Activated naive CD8-positive, alpha-beta T cell treated with anti-CD3 and anti-CD28 coated beads for 36 hours (primary cell): ENCODE data around the gene CMTM4. TPM values are rescaled to one million over a fixed set of nuclear protein-coding genes. Genes with fewer than 3 reads are reported as not detected.
A peak's percentile ranks its signal among the peaks of the same experiment; 100 is the strongest.

Experiments
- DNase-seq: peaks from one replicate; pipeline ENCODE4 v3.0.0; 2021
- H3K27ac Mint-ChIP-seq: one replicate; pipeline ENCODE4 v1.8.0; 2022; ENCODE audit warnings: mild to moderate bottlenecking, moderate library complexity, mixed read lengths
- H3K27me3 Mint-ChIP-seq: one replicate; pipeline ENCODE4 v1.8.0; 2022; ENCODE audit warnings: mild to moderate bottlenecking, mixed read lengths
- H3K36me3 Mint-ChIP-seq: one replicate; pipeline ENCODE4 v1.8.0; 2021; ENCODE audit warnings: mild to moderate bottlenecking, mixed read lengths
- H3K4me1 Mint-ChIP-seq: one replicate; pipeline ENCODE4 v1.8.0; 2021; ENCODE audit warnings: mixed read lengths
- H3K4me3 Mint-ChIP-seq: one replicate; pipeline ENCODE4 v1.8.0; 2022; ENCODE audit warnings: mild to moderate bottlenecking, moderate library complexity, mixed read lengths
- H3K9me3 Mint-ChIP-seq: one replicate; pipeline ENCODE4 v1.8.0; 2022; ENCODE audit warnings: mixed read lengths
- total RNA-seq, 2 experiments: library from RNA; stranded (reverse); gene quantifications; one replicate each; pipeline ENCODE4 v1.2.3, GENCODE V29; 2021

Gene CMTM4
- total RNA-seq = 1 to 10 TPM; 2.4 to 2.8 TPM

DNA sequence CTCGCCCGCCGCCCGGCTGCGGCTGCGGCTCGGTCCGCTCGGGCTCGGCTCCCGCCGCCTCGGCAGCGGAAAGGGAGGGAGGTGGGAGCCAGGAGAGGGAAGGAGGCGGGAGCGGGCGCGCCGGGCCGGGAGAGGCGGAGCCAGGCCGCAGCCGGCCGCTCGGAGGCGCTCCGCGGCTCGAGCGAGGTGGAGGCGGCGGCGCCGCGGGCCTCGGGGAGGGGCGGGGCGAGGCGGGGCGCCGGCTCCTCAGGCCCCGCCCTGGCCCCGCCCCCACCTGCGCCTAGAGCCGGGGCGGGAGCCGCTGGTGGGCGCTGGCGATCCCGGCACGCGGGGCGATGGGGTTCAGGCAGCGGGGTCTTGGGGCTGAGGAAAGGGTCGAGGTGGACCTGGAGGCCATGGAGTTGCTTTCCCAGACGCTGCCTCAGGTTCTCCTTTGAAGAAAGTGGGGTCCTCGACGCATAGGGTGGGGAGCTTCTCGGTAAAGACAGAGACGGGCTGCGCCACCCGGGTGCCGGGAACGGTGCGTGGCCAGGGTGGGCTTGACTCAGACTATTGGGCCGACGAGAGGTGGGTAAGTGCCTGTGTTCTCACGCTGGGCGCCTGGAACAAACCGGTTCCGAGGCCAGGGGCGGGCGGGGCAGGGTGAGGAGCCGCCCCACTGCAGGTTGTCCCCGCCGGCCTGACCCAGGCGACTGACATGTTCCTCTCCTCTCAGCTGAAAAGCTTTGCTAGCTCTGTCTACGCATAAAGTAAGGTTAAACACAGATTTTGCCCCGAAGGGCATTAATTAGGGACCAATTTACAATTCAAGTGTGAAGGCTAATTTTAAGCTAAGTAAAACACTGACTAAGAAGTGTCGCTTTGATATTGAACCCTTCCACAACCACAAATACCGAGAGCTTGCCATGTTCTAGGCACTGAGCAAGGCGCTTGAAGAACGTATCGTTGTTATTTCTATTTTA lies at the start of gene CMTM4:
CMTM4 (minus strand) TSS at position 75 of the 962 bp plus-strand sequence. CDS start 218 bp downstream, outside the sequence.
- no peak within 1 kb of the TSS for H3K27ac Mint-ChIP-seq

GRCh38 chr16:66746048-66746447 lies 49.5 kb upstream of the CMTM4 start:
- H3K27ac Mint-ChIP-seq = peak overlapping the region; percentile 10
- H3K4me1 Mint-ChIP-seq = peaks cover 34% of the 10 kb centered on the region
- no peaks in the 10 kb centered on the region for H3K9me3 Mint-ChIP-seq
- H3K4me3 Mint-ChIP-seq = no peak overlapping the region
- DNase-seq = no peak
- H3K36me3 Mint-ChIP-seq = peaks cover 20% of the 10 kb centered on the region
- H3K27me3 Mint-ChIP-seq = no peaks in the 10 kb centered on the region

More for the DNA sequence above, at the start of gene CMTM4:
- H3K36me3 Mint-ChIP-seq = peaks cover 1% of the 10 kb centered on the region
- peak within 1 kb of the TSS; percentile 76 for H3K4me3 Mint-ChIP-seq
- no peaks in the 10 kb centered on the region for H3K9me3 Mint-ChIP-seq
- peak; percentile 84 for DNase-seq
- peaks cover 15% of the 10 kb centered on the region for H3K4me1 Mint-ChIP-seq
- H3K27me3 Mint-ChIP-seq = peaks cover 37% of the 10 kb centered on the region

- no peak for DNase-seq
- Mint-ChIP-seq H3K4me1 (peaks cover 20% of the 10 kb centered on the region), H3K4me3 (no peak overlapping the region), H3K36me3 (peaks cover 9% of the 10 kb centered on the region), H3K27me3 (no peaks in the 10 kb centered on the region), H3K9me3 (no peaks in the 10 kb centered on the region), H3K27ac (peak overlapping the region; percentile 69)
These were observed 45.6 kb upstream of the CMTM4 start for GRCh38 chr16:66741950-66742808.

DNA sequence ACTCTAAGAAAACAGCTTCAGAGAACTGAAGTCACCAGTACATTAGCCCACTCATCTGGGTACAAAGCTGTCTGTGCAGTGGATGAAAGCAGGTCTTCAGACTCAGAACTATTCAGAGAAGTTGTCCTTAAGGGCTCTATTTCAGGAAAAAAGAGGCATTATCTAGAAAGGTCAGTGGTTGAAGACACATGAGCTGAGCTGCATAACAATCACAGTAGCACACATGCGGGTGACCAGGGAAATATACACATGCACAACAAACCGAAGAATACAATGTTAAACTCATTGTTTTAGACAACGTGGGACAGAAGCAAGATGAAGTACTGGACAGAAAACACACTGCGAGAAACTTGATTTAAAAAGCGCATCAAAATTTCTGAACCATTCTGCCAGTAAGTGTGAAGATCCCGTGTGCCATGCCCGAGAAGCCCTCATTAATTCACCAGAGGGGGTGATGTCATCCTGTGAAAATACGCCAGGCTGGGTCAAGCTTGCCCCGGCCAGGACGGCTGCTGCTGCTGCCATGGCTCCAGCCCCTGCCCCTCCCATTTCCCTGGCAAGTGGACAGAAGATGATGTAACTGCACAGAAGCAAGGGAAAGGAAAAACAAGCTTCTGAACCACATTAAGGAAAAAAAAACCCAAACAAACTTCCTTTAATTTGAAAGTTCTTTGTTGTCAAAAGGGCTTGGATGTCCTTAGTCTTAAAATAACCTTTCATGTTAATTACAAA lies 44.8 kb upstream of the CMTM4 start:
- H3K4me1 Mint-ChIP-seq = peaks cover 13% of the 10 kb centered on the region
- H3K27ac Mint-ChIP-seq = no peak overlapping the region
- no peaks in the 10 kb centered on the region for H3K27me3 Mint-ChIP-seq
- no peaks in the 10 kb centered on the region for H3K9me3 Mint-ChIP-seq
- no peak overlapping the region for H3K4me3 Mint-ChIP-seq
- H3K36me3 Mint-ChIP-seq = peaks cover 9% of the 10 kb centered on the region
- DNase-seq = no peak

DNA sequence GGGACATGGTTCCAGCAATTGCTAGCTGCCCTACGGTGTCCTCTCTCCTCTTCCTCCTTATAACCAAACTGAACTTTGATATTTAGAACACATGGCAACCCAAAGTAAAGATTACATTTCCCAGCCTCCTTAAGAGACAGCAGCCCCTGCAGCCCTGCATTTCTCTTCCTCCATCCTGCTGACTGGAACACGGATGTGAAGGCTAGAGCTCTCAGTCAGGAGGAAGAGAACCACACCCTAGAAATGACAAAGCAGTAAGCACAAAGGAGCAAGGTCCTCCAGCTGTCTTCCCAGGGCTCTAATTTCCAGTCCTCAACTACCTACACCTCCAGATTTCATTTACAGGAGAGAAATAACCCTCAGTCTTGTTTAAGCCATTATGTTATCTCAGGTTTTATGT lies 44.0 kb upstream of the CMTM4 start:
- Mint-ChIP-seq H3K36me3 (peaks cover 10% of the 10 kb centered on the region), H3K4me1 (peaks cover 9% of the 10 kb centered on the region), H3K4me3 (no peak overlapping the region), H3K9me3 (no peaks in the 10 kb centered on the region), H3K27ac (no peak overlapping the region), H3K27me3 (no peaks in the 10 kb centered on the region)
- no peak for DNase-seq

DNA sequence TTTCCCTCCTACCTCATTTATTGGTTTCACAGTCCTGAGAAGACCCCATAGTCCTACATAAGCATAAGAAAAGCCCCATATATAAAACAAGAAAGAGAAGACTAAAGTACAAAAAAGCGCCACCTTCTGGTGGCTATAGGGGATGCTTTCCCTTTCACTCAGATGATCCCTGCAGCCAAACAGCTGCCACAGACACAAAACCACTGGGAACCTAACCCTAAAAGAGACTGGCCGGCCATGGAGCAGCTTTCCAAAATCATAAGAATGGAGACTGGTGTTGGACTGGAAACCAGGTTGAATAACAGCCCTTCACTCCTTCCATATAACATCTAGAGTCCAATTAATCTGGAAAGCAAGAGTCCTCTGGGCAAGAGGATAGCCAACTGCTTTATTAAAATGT lies 43.5 kb upstream of the CMTM4 start:
- H3K4me3 Mint-ChIP-seq = no peak overlapping the region
- no peaks in the 10 kb centered on the region for H3K27me3 Mint-ChIP-seq
- peak; percentile 6 for DNase-seq
- peaks cover 10% of the 10 kb centered on the region for H3K36me3 Mint-ChIP-seq
- H3K4me1 Mint-ChIP-seq = peaks cover 9% of the 10 kb centered on the region
- H3K9me3 Mint-ChIP-seq = no peaks in the 10 kb centered on the region
- H3K27ac Mint-ChIP-seq = no peak overlapping the region

DNA sequence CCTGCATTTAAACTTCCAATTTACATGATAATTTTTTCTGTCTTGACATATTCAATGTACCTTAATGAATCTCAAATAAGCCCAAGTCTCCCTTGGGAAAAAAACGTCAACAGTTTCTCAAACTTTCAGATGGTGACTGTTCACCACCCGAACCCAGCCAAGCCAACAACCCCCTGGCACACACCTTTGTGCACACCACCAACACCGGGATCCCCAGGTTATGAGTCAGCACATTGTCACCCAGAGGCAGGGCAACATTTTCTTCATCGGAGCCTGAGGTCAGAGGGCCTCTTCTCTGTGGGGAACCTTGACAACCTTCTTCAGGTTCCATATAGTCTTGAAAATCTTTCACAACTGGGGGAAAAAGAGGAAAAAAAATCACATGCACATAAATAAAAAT lies 39.3 kb upstream of the CMTM4 start:
- Mint-ChIP-seq H3K4me3 (no peak overlapping the region), H3K4me1 (peaks cover 9% of the 10 kb centered on the region), H3K27me3 (no peaks in the 10 kb centered on the region), H3K36me3 (peaks cover 12% of the 10 kb centered on the region), H3K27ac (no peak overlapping the region), H3K9me3 (no peaks in the 10 kb centered on the region)
- DNase-seq = no peak

- Mint-ChIP-seq H3K36me3 (peaks cover 15% of the 10 kb centered on the region), H3K4me3 (no peak overlapping the region)
These were observed 34.6 kb upstream of the CMTM4 start for GRCh38 chr16:66731101-66731500.

GRCh38 chr16:66728804-66729203 lies 32.3 kb upstream of the CMTM4 start:
- no peaks in the 10 kb centered on the region for H3K27me3 Mint-ChIP-seq
- H3K27ac Mint-ChIP-seq = no peak overlapping the region
- no peaks in the 10 kb centered on the region for H3K4me1 Mint-ChIP-seq

More at GRCh38 chr16:66731101-66731500, 34.6 kb upstream of the CMTM4 start:
- DNase-seq = no peak
- Mint-ChIP-seq H3K9me3 (no peaks in the 10 kb centered on the region), H3K4me1 (no peaks in the 10 kb centered on the region), H3K27ac (no peak overlapping the region), H3K27me3 (no peaks in the 10 kb centered on the region)

DNA sequence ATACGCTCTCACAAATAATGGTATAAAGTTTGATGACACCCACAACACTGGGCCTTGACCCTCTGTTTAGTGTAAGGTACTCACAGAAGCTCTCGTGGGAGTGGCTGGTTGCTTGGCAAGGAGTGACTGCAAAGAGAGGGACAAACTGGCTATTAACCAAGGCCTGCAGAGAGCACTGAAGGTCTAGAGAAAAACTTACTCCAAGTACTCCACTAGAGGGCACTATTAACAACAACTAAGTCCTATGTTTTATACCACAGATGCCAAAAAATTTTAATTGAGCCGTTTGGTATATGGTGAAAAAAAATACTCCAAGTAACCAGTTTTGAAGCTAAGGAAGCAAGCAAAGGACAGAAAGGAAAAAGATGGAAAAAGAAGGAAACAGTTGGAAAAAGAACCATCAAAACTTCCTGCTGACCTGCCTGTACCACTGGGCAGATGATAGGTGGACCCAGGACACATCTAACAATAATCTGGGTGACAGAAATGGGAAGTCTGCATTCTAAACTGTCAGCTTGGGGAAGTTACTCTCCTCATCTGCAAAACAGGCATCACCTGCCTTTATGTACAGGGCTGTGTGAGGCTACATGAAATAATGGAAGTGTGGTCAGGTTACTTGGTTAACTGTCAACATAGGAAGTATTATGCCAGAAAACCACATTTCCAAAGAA lies 31.7 kb upstream of the CMTM4 start:
- Mint-ChIP-seq H3K27ac (no peak overlapping the region), H3K4me1 (no peaks in the 10 kb centered on the region), H3K9me3 (no peaks in the 10 kb centered on the region), H3K36me3 (peaks cover 19% of the 10 kb centered on the region), H3K27me3 (no peaks in the 10 kb centered on the region), H3K4me3 (no peak overlapping the region)
- DNase-seq = no peak

More at GRCh38 chr16:66728804-66729203, 32.3 kb upstream of the CMTM4 start:
- no peak for DNase-seq
- peaks cover 22% of the 10 kb centered on the region for H3K36me3 Mint-ChIP-seq
- H3K4me3 Mint-ChIP-seq = no peak overlapping the region
- H3K9me3 Mint-ChIP-seq = no peaks in the 10 kb centered on the region

DNA sequence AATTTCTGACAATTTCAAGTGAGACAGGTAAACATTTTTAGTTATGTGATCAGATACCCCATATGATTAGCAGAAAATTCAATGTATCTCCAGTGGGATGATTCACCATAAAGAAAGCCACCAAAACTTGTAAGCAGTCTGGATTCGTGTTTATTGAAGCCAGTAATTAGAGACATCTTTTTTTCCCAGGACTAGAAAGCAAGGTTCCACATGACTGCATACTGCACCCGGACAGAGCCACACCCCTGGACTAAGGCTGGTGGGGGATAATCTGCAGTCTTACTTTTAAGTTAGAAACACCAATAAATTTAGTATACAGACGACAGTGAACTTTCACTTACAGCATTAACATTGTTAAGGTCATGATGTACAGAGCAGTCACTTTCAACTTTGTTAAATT lies 24.2 kb upstream of the CMTM4 start:
- H3K4me3 Mint-ChIP-seq = no peak overlapping the region
- H3K9me3 Mint-ChIP-seq = no peaks in the 10 kb centered on the region
- no peak overlapping the region for H3K27ac Mint-ChIP-seq
- H3K36me3 Mint-ChIP-seq = peaks cover 11% of the 10 kb centered on the region
- no peaks in the 10 kb centered on the region for H3K4me1 Mint-ChIP-seq
- H3K27me3 Mint-ChIP-seq = no peaks in the 10 kb centered on the region
- no peak for DNase-seq

DNA sequence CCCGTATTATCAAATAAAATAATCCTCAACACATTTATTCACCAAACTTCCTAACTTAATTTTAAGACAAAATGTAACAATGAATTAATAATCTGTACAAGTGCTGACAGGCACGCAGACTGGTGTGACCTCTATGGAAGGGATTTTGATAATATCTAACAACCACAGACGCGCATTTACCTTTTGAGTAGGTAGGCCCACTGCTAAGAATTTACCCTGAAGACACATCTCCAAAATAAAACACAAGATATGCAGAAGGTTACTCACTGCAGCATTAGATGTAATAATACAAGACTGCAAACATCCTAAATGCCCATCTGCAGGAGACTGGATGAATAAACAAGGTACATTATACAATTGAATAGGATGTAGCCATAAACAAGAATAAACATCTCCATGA lies 22.7 kb upstream of the CMTM4 start:
- Mint-ChIP-seq H3K27me3 (no peaks in the 10 kb centered on the region), H3K9me3 (no peaks in the 10 kb centered on the region), H3K27ac (no peak overlapping the region), H3K36me3 (peaks cover 4% of the 10 kb centered on the region), H3K4me1 (no peaks in the 10 kb centered on the region), H3K4me3 (no peak overlapping the region)
- no peak for DNase-seq

DNA sequence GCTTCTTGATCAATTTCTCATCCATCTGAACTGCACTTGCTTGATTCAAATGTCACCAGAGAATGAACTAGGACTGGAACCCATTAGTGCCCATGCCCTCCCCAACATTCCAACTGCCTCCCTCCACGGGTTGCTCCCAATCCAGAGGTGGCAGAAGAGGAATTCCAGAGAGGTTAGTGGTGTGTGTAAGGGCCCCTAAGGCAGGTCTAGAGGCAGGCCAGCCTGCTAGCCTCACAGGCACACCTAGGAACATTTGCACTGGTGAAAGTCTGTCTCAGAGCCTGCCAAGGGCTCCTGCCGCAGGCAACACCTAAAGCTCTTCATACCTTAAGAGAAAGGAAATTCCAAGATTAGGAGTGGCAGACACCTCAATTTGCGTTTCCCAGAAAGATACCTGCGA lies 21.2 kb upstream of the CMTM4 start:
- Mint-ChIP-seq H3K27me3 (no peaks in the 10 kb centered on the region), H3K4me3 (no peak overlapping the region), H3K9me3 (no peaks in the 10 kb centered on the region), H3K4me1 (no peaks in the 10 kb centered on the region), H3K36me3 (no peaks in the 10 kb centered on the region), H3K27ac (no peak overlapping the region)
- no peak for DNase-seq

DNA sequence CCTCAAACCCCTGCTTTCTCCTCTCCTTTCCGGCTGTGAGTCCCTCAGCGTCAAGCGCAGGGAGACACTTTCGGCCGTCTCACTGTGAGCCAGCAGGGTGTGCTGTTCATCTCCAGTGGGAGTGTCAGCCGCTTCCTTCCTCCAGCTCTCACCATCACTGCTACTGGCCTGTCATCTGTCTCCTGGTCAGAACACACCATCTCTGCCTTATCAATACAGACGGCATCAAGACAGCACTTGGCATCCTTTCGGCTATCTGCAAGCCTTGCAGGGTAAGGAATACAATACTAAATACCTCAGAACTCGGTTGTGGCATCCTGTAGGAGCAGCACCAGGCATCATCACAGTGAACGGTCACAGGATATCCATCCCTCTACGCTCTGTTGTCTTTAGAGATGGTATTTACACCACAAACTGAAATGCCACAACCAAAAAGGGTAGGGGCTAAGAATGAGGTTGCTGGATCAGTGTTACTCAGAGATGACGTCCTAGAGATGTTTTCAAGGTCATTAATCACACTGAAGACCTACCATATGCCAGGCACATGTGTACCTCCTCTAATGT lies 20.7 kb upstream of the CMTM4 start:
- H3K27ac Mint-ChIP-seq = no peak overlapping the region
- H3K9me3 Mint-ChIP-seq = no peaks in the 10 kb centered on the region
- H3K36me3 Mint-ChIP-seq = no peaks in the 10 kb centered on the region
- DNase-seq = peak; percentile 7
- peaks cover 3% of the 10 kb centered on the region for H3K27me3 Mint-ChIP-seq
- no peaks in the 10 kb centered on the region for H3K4me1 Mint-ChIP-seq
- no peak overlapping the region for H3K4me3 Mint-ChIP-seq
